Tibial artery (tissue), 4 donors: ENCODE results near the gene CD58.
A peak's percentile ranks its signal among the peaks of the same experiment; 100 is the strongest.

ENCODE experiments used
- DNase-seq, 2 donors: peaks; one replicate each; pipeline ENCODE4 v3.0.0-alpha.2; 2019
- H3K27ac ChIP-seq, 2 donors: fragments of 200-600 bp; sonication (generic) in 1 of 2; 1 replicate in 1 of 2; 2 replicates in 1 of 2; pipeline ENCODE4 v1.5.1; 2018 to 2019; ENCODE audit warnings: mild to moderate bottlenecking in 1 of 2
- H3K27me3 ChIP-seq, 2 donors: fragments of 200-600 bp; sonication (generic) in 1 of 2; one replicate each; pipeline versions ENCODE4 v1.5.1 to v1.6.0; 2016 to 2019
- H3K36me3 ChIP-seq, 3 donors: fragments of 200-600 bp; sonication (generic) in 2 of 3; one replicate each; pipeline ENCODE4 v1.5.1; 2016 to 2019; ENCODE audit warnings: mild to moderate bottlenecking in 2 of 3
- H3K4me1 ChIP-seq, 4 donors: fragments of 200-600 bp; sonication (generic) in 2 of 4; 1 replicate in 3 of 4; 2 replicates in 1 of 4; pipeline ENCODE4 v1.5.1; 2016 to 2019
- H3K4me3 ChIP-seq, 2 donors: fragments of 200-600 bp; sonication (generic) in 1 of 2; 1 replicate in 1 of 2; 2 replicates in 1 of 2; pipeline ENCODE4 v1.5.1; 2018 to 2019; ENCODE audit warnings: mild to moderate bottlenecking in 2 of 2
- H3K9me3 ChIP-seq, 3 donors: fragments of 200-600 bp; sonication (generic) in 1 of 3; one replicate each; pipeline ENCODE4 v1.5.1; 2016 to 2019
- CTCF ChIP-seq, 2 experiments: fragments of 200-600 bp in 1 of 2; fragments of 450-650 bp in 1 of 2; IDR thresholded peaks; one replicate each; pipeline ENCODE4 v1.5.1; 2017 to 2019; ENCODE audit warnings: antibody characterized with exemption in 2 of 2, mild to moderate bottlenecking in 1 of 2, moderate library complexity in 1 of 2
- intact Hi-C: fragments of 100-400 bp; cut with DNase I; formaldehyde crosslinking; loops from one replicate; pipeline ENCODE4 v1.15.0; 2023; ENCODE audit warnings: low total_unique reads

CD58 gene

GRCh38 chr1:116515702-116516101 is 55.1 kb downstream of the CD58 start:
- H3K4me3 ChIP-seq, result no peak overlapping the region
- no peak for TF ChIP-seq CTCF (IDR thresholded peaks at IDR 0.05)
- no peak for DNase-seq
- H3K36me3 ChIP-seq, result peaks cover 0 to 11% (median 11%) of the 10 kb centered on the region in 3 donors
- H3K27me3 ChIP-seq, result no peaks in the 10 kb centered on the region
- intact Hi-C loops, result no loop called here
- H3K9me3 ChIP-seq, result no peaks in the 10 kb centered on the region
- peaks cover 0 to 1% (median 0%) of the 10 kb centered on the region in 4 donors for H3K4me1 ChIP-seq
- peak overlapping the region in 1 of 2 donors; percentile 44 for H3K27ac ChIP-seq

- TF ChIP-seq CTCF (IDR thresholded peaks at IDR 0.05), result no peak
- intact Hi-C loops, result no loop called here
- Histone ChIP-seq H3K27ac (peak overlapping the region in 1 of 2 donors; percentile 44), H3K9me3 (no peaks in the 10 kb centered on the region), H3K4me3 (no peak overlapping the region), H3K4me1 (no peaks in the 10 kb centered on the region), H3K27me3 (no peaks in the 10 kb centered on the region), H3K36me3 (peaks cover 0 to 11% (median 7%) of the 10 kb centered on the region in 3 donors)
- no peak for DNase-seq
These were observed 55.9 kb downstream of the CD58 start for GRCh38 chr1:116514708-116515525.

GRCh38 chr1:116513956-116514355 is 56.9 kb downstream of the CD58 start:
- TF ChIP-seq CTCF (IDR thresholded peaks at IDR 0.05), result no peak
- H3K4me1 ChIP-seq, result peaks cover 0 to 9% (median 7%) of the 10 kb centered on the region in 4 donors
- intact Hi-C loops, result no loop called here
- DNase-seq, result no peak
- H3K27me3 ChIP-seq, result no peaks in the 10 kb centered on the region
- H3K36me3 ChIP-seq, result peaks cover 0 to 7% (median 5%) of the 10 kb centered on the region in 3 donors
- no peak overlapping the region for H3K4me3 ChIP-seq
- no peak overlapping the region for H3K27ac ChIP-seq
- no peaks in the 10 kb centered on the region for H3K9me3 ChIP-seq

GRCh38 chr1:116511459-116512019 is 59.3 kb downstream of the CD58 start:
- no peaks in the 10 kb centered on the region for H3K27me3 ChIP-seq
- intact Hi-C loops, result no loop called here

GRCh38 chr1:116510361-116510760 is 60.5 kb downstream of the CD58 start:
- no peak for TF ChIP-seq CTCF (IDR thresholded peaks at IDR 0.05)
- intact Hi-C loops, result no loop called here
- H3K36me3 ChIP-seq, result no peaks in the 10 kb centered on the region
- H3K27ac ChIP-seq, result peak overlapping the region in 1 of 2 donors; percentile 80
- no peak overlapping the region for H3K4me3 ChIP-seq
- no peaks in the 10 kb centered on the region for H3K9me3 ChIP-seq
- DNase-seq, result no peak
- H3K27me3 ChIP-seq, result no peaks in the 10 kb centered on the region
- H3K4me1 ChIP-seq, result peaks cover 0 to 21% (median 15%) of the 10 kb centered on the region in 4 donors

More at GRCh38 chr1:116511459-116512019, 59.3 kb downstream of the CD58 start:
- no peak overlapping the region for H3K4me3 ChIP-seq
- H3K36me3 ChIP-seq, result no peaks in the 10 kb centered on the region
- H3K27ac ChIP-seq, result no peak overlapping the region
- no peaks in the 10 kb centered on the region for H3K9me3 ChIP-seq
- H3K4me1 ChIP-seq, result peaks cover 0 to 21% (median 15%) of the 10 kb centered on the region in 4 donors
- no peak for DNase-seq
- TF ChIP-seq CTCF (IDR thresholded peaks at IDR 0.05), result no peak
